Hippocampal formation (tissue), 2 donors: ENCODE results near the gene IL22RA2.
A peak's percentile ranks its signal among the peaks of the same experiment; 100 is the strongest.
"Not testable (repeated sequence)": the region's sequence is repeated elsewhere in the genome, so short reads cannot be mapped to it uniquely, and the experiment has no call there.

Experiments
- DNase-seq, 2 donors: peaks; one replicate each; lab custom pipeline; 2025; lab: John Stamatoyannopoulos, UW

The IL22RA2 gene

DNA sequence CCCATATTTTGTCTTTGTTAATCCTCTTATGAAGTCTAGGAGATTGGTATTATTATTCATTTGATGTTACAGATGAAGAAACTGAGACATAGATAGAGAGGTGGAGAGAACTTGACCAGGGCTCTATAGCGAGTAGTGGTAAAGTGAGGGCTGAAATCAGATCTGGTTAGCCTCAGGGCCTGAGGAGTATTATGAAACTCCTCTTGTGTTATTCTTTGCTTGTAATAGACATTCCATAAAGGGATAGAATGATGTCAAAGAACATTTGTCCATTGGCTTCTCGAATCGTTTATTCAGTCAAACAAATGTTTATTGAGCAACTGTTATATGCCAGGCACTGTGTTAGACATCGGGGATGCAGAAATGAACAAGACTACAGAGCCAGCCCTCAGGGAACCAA, at the start of gene IL22RA2:
Gene IL22RA2, minus strand, starts transcription at position 144 of the 400 bp plus-strand sequence. CDS start 11,895 bp downstream, outside the sequence.
- no peak for DNase-seq

DNA sequence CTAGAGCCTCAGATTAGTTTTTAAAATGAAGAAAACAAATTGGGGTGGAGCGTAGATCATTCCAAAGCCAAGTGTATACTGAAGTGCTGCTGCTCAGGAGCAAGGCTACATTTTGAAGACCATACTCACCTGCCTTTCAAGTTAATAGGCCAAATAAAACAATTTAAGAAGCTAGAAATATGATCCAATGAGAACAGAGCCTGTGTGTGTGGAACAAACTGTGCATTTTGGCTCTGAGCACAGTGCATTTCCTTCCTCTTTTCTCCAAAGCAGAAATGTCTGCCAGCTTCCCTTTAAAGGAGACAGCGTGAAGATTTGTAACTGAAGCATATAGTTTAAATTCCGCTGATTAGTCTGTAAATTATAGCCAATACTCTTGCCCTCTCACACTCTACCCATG, 48.9 kb upstream of the IL22RA2 start:
- DNase-seq, result no peak

DNA sequence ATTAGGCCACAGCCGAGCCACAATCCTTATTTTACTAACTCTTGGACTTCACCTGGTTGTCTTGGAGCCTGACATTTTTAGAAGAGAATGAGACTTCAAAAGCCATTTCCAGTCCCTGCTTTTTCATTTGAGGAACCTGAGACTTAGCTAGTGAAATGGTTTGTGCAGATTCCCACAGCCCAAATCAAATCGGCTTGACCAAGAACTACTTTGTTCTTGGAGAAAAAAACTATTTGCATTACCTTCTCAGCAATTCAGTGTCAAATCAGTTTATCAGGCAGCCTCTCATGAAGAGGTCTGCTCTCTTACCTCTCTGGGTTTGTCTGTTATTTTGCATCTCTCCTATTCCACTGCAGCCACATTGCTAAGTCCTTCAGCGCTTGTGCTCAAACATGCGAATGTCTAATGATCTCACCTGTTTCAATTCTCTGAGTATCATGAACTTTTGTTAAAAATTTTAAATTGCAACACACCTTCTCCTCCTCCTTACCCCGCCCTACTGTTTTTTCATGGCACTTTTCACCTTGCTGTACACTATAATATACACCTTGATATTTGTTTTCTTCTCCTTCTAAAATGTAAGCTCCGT, 46.3 kb upstream of the IL22RA2 start:
- DNase-seq, result no peak

DNA sequence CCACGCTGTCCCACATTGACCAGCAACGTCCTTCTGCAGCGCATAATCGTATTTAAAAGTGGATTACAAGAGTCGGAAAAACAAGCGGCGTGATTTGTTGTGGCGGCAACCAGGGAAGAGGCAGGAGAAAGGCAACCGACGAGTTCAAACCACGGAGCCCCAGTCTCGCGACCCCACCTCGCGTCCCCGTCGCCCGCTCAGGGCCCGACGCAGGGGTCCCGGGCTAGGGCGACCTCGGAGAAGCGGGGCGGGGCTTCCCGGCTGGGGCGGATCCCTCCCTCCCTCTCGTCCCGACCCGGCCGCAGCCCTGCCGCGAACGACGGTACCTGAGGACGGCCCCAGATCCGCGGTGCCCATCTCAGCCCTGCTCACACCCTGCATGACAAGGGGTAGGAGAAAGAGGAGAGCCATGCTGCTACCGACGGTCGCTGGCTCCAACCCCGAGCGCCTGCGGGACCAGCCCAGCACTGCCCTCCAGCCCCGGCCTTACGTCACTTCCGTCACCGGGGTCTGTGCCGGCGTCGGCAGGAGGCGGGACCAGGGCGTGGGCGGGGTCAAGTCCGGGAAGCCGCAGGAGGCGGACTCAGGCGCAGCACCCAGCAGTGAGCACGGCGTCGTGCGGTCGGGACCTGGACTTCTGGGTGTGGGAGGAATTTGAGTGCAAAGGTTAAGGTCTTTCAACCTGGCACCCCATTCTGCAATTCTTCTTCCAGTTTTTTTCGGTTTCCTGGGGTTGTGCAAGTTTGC, 45.6 kb upstream of the IL22RA2 start, which contains the start of gene IFNGR1:
Gene IFNGR1, minus strand, starts transcription at position 469 of the 747 bp plus-strand sequence. Its CDS starts 58 bp downstream, at position 411.
- peak; percentile 92 to 95 for DNase-seq

GRCh38 chr6:137218473-137218916, 45.1 kb upstream of the IL22RA2 start:
- DNase-seq, result peak in 1 of 2 donors; percentile 36

DNA sequence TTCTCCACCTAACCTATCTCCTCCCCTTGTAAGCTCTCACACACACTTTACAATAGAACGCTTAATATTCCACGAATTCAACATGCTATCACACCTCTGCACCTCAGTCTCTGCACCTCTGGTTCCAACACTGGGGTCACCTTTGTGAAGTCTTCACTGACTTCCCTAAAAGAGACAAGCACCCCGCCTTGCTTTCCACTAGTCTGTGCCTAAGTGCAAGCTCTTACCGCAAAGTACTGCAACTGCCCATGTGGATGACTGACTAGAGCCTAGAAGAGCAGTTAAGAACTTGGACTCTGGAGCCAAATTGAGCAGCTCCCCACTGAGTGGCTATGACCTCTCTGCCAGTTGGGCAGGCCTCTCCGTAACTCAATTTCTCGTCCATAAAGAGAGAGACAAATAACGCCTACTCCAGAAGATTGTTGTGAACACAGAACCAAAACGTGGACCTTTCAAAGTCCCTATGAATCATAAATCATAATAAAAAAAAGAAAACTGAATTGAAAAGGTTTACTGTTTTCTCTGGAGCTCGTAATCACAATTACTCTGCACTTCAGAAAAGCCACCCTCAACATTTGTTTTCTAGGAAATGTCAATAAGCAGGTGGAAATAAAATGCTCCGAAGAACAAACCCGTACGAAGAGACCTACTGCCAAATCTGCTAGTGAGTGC, 44.5 kb upstream of the IL22RA2 start:
- DNase-seq, result peak in 1 of 2 donors; percentile 33

GRCh38 chr6:137216875-137217553, 43.6 kb upstream of the IL22RA2 start:
- peak in 1 of 2 donors; percentile 10 for DNase-seq

DNA sequence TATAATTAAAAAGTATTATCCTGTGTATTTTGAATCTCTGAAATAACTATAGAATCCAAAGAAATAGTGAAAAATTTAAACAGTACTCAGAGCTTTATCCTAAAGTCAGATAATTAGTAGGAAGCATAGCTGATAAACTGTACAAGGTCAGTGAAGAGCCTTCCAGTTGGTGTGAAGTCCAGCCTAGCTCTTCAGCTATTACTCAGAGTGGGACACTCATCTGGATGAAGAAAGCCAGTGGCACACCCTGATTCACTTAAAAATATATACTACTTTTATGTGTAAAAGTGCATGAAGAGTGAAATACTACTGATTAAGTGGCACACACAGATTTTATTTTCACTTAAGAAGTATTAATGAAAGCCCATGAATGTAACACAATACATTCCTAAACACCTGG, 42.7 kb upstream of the IL22RA2 start:
- DNase-seq, result no peak

DNA sequence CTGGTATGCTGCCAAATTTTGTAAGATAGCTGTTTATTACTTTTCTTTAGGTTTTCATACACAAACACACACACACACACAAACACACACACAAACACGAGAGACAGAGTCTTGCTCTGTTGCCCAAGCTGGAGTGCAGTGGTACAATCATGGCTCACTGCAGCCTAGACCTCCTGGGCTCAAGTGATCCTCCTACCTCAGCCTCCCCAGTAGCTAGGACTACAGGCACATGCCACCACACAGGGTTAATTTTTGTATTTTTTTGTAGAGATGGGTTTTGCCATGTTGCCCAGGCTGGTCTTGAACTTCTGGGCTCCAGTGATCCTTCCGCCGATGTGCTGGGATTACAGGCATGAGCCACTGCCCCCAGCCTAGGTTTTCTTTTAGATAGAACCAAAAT, 42.2 kb upstream of the IL22RA2 start:
- DNase-seq, result not testable (repeated sequence)

GRCh38 chr6:137214931-137215330, 41.5 kb upstream of the IL22RA2 start:
- DNase-seq, result no peak

GRCh38 chr6:137213813-137214212, 40.4 kb upstream of the IL22RA2 start:
- DNase-seq, result no peak

DNA sequence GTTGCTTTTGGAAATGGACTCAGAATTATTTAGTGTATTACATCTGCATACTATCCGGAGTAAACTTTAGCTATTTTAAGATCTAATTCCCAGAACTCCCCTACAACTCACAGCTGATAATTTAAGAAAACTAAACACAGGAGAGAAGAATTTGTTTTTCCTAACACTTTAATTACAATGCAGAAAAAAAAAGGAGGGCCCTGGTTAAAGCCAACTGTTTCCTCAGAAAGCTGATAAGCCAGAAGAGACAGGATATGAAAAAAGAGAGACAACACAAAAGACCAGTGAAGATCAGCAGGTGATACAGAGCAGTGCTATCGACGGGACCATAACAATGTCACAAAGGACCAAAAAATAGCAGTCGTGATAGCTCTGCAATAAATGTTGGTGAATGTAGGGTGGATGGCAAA, 39.9 kb upstream of the IL22RA2 start:
- DNase-seq, result no peak

- DNase-seq, result no peak
These were observed 38.5 kb upstream of the IL22RA2 start for GRCh38 chr6:137211910-137212309.

DNA sequence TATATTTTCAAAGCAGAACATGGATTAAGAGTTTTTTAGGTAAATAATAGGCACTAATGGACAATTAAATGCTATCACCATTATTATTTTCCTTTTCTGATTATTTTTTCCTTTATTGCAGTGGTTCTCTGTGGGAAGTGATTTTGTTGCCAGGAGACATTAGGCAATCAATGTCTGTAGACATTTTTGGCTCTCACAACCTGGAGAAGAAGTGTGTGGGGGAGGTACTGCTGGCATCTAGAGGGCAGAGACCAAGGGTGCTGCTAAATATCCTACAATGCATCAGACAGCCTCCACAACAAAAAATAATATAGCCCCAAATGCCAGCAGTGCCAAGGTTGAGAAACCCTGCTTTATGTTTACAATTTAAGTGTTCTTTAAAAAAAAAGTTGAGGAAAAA, 37.5 kb upstream of the IL22RA2 start:
- no peak for DNase-seq

DNA sequence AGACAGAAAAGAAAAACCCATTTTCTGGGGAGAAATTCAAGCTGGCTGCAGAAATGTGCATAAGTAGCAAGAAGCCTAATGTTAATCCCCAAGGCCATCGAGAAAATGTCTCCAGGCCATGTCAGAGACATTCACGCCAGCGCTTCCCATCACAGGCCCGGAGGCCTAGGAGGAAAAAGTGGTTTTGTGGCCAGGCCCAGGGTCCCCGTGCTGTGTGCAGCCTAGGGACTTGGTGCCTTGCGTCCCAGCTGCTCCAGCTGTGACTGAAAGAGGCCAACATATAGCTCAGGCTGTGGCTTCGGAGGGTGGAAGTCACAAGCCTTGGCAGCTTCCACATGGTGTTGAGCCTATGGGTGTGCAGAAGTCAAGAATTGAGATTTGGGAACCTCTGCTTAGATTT, 34.8 kb upstream of the IL22RA2 start:
- no peak for DNase-seq

DNA sequence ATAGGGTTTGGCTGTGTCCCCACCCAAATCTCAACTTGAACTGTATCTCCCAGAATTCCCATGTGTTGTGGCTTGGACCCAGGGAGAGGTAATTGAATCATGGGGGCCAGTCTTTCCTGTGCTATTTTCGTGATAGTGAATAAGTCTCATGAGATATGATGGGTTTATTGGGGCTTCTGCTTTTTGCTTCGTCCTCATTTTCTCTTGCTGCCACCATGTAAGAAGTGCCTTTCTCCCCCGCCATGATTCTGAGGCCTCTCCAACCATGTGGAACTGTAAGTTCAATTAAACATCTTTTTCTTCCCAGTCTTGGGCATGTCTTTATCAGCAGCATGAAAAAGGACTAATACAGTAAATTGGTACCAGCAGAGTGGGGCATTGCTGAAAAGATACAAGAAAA, 34.0 kb upstream of the IL22RA2 start:
- DNase-seq, result not testable (repeated sequence)

- DNase-seq, result no peak
These were observed 33.1 kb upstream of the IL22RA2 start for GRCh38 chr6:137206577-137206976.

DNA sequence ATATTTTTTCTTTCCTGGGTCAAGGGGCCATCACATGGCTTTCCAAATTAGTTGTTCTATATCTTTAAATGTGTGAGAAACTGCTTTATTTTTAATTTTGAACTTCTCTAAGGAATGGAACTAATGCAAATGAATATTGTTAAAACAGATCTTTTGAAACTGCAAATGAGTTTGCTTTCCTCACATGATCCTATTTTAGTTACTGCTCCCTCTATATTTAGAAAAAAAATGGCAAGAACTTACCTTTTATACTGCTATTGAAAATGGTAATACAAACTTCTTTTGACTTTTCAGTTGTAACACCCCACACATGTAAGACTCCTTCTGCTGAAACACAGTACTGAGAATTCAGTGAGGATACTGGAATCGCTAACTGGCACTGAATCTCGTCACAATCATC, 29.8 kb upstream of the IL22RA2 start:
- no peak for DNase-seq

DNA sequence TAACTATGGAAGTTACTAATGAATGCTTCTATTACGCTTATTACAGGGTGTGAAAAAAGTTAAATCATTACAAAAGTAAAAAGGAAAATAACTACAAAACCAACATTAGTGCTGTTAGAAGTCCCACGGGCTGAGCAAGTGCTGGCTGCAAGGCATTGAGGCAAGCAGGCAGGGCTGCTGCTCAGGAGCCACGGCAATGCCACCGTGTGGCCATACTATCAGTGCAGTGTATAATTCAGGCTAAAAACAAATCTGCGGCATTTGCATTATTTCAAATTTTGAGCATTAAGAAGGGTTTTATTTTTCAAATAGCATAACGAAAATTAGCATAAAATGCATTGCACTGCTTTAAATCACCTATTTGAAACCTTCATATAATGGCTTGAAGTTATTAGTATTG, 28.6 kb upstream of the IL22RA2 start:
- DNase-seq, result peak; percentile 19 to 48

GRCh38 chr6:137201006-137201405, 27.6 kb upstream of the IL22RA2 start:
- no peak for DNase-seq

DNA sequence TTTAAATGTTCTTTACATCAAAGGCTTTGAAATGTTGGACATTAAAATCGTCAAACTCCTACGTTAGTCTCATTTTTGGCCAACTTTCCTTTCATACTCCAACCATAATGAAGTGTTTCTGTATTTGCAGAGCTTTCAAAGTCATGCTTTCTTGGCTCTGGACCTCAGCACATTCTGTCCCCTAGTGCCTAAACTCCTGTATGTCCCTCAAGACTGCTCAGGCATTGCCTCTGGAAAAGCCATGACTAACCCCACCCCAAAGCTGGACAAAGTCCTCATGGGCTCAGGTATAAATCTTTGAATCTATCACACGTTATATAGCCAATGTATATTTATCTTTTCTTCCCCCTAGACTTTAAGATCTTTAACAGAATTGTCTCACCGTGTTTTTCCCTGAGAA, 26.8 kb upstream of the IL22RA2 start:
- DNase-seq, result no peak
